GM18861 (cell line): Measurements from ENCODE around the gene PCDHA6.
"Not testable (repeated sequence)": the region's sequence is repeated elsewhere in the genome, so short reads cannot be mapped to it uniquely, and the experiment has no call there.

Experiments used
- ATAC-seq: cut with Tn5 transposase; IDR thresholded peaks from one replicate; pipeline ENCODE4 v1.9.1; 2021; ENCODE audit not compliant: unreplicated experiment

PCDHA6 gene

DNA sequence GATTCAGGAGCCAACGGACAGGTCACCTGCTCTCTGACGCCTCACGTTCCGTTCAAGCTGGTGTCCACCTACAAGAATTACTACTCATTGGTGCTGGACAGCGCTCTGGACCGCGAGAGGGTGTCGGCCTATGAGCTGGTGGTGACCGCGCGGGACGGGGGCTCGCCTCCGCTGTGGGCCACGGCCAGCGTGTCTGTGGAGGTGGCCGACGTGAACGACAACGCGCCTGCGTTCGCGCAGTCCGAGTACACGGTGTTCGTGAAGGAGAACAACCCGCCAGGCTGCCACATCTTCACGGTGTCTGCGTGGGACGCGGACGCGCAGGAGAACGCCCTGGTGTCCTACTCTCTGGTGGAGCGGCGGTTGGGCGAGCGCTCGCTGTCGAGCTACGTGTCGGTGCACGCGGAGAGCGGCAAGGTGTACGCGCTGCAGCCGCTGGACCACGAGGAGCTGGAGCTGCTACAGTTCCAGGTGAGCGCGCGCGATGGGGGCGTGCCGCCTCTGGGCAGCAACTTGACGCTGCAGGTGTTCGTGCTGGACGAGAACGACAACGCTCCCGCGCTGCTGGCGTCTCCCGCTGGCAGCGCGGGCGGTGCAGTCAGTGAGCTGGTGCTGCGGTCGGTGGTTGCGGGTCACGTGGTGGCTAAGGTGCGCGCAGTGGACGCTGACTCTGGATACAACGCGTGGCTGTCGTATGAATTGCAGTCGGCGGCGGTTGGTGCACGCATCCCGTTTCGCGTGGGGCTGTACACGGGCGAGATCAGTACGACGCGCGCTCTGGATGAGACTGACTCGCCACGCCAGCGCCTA, 29.6 kb downstream of the PCDHA6 start:
- ATAC-seq = no peak

DNA sequence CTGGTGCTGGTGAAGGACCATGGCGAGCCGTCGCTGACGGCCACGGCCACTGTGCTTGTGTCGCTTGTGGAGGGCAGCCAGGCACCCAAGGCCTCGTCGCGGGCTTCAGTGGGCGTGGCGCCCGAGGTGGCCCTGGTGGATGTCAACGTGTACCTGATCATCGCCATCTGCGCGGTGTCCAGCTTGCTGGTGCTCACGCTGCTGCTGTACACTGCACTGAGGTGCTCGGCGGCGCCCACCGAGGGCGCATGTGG, 30.2 kb downstream of the PCDHA6 start:
- no peak for ATAC-seq

DNA sequence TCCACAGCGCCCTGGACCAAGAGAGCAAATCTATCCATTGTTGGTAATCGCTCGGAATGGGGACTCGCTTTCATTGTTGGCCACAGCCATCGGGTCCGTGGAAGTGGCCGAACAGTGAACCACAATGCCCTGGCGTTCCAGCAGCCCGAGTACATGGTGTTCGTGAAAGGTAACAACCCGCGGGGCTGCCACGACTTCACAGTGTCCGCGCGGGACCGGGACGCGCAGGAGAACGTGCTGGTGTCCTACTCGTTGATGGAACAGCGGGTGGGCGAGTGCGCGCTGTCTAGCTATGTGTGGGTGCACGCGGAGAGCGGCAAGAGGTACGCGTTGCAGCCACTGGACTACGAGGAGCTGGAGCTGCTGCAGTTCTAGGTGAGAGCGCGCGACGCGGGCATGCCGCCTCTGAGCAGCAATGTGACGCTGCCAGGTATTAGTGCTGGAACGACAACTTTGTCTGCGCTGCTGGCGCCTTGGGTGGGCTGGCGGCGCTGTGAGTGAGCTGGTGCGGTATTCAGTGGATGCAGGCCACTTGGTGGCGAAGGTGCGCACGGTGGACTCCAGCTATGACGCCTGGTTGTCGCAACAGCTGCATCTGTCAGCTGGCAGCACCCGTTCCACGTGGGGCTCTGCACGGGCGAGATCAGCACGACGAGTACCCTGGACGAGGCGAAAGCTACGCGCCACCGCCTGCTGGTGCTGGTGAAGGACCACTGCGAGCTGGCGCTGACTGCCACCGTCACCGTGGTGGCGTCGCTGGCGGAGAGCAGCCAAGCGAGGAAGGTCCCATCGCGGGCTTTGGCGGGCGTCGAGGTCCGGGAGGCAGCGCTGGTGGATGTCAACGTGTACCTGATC, 34.9 kb downstream of the PCDHA6 start:
- ATAC-seq = no peak

DNA sequence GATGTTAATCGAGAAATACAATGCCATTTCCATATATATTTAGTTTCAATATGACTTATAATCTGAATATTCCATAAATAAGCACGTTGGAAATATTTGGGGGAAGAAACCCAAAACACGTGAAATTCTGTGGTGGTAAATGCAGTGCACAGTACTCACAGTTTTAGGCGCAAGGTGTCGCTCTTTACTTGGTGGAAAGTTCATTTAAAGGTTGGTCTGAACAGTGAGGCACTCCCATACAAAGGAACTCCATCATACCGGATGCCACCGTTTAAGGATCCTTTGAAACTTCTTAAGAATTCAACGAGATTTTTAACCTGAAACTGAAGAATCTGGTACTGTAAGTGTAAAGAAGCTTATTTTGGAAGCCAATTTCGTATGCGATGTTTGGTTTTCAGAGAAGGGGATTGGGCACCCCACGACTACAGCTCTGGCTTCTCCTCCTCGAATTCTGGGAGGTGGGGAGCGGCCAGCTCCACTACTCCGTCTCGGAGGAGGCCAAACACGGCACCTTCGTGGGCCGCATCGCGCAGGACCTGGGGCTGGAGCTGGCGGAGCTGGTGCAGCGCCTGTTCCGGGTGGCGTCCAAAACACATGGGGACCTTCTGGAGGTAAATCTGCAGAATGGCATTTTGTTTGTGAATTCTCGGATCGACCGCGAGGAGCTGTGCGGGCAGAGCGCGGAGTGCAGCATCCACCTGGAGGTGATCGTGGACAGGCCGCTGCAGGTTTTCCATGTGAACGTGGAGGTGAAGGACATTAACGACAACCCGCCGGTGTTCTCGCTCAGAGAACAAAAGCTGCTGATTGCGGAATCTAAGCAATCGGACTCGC, 41.2 kb downstream of the PCDHA6 start, which contains the start of gene PCDHA11:
Gene PCDHA11, plus strand, starts transcription at position 237 of the 834 bp plus-strand sequence. Its CDS starts 147 bp downstream, at position 384.
- no peak for ATAC-seq

DNA sequence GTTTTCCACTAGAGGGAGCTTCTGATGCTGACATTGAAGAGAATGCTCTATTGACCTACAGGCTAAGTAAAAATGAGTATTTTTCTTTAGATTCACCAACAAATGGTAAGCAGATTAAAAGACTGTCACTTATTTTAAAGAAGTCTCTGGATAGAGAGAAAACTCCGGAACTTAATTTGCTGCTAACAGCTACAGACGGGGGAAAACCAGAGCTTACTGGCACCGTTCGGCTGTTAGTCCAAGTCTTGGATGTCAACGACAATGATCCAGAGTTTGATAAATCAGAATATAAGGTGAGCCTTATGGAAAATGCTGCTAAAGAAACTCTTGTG, 41.8 kb downstream of the PCDHA6 start:
- no peak for ATAC-seq

DNA sequence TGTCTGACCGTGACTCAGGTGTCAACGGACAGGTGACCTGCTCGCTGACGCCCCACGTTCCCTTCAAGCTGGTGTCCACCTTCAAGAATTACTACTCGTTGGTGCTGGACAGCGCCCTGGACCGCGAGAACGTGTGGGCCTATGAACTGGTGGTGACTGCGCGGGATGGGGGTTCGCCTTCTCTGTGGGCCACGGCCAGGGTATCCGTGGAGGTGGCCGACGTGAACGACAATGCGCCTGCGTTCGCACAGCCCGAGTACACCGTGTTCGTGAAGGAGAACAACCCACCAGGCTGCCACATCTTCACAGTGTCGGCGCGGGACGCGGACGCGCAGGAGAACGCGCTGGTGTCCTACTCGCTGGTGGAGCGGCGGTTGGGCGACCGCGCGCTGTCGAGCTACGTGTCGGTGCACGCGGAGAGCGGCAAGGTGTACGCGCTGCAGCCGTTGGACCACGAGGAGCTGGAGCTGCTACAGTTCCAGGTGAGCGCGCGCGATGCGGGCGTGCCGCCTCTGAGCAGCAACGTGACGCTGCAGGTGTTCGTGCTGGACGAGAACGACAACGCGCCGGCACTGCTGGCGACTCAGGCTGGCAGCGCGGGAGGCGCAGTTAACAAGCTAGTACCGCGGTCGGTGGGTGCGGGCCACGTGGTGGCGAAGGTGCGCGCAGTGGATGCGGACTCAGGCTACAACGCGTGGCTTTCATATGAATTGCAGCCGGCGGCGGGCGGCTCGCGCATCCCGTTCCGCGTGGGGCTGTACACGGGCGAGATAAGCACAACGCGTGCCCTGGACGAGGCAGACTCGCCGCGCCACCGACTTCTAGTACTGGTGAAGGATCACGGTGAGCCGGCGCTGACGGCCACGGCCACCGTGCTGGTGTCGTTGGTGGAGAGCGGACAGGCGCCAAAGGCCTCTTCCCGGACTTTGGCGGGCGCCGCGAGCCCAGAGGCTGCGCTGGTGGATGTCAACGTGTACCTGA, 42.8 kb downstream of the PCDHA6 start:
- ATAC-seq = no peak

DNA sequence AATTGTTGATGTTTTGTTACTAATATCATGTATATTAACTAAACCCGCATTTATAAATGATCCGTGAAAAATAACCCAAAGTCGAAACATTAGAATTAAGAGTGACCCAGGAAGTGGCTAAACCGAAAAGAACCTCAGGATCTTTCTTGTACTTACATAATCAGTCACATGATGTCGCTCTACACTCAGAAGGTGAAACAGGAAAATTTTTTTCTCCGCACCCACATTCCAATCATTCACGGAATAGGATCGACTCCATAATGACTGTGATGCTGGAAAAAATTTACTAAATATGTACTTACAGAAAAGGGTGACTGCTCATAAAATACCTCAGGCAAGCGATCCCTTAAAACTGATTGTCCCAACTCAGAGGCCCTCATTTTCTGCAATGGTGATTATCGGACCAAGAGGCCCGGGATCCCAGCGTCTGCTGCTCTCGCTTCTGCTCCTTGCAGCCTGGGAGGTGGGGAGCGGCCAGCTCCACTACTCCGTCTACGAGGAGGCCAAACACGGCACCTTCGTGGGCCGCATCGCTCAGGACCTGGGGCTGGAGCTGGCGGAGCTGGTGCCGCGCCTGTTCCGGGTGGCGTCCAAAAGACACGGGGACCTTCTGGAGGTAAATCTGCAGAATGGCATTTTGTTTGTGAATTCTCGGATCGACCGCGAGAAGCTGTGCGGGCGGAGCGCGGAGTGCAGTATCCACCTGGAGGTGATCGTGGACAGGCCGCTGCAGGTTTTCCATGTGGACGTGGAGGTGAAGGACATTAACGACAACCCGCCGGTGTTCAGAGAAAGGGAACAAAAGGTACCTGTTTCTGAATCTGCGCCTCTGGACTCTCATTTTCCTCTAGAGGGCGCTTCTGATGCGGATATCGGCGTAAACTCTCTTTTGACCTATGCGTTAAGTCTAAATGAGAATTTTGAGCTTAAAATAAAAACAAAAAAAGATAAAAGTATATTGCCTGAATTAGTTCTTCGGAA, 47.6 kb downstream of the PCDHA6 start, which contains the start of gene PCDHA12:
Gene PCDHA12, plus strand, starts transcription at position 224 of the 981 bp plus-strand sequence. Its CDS starts 165 bp downstream, at position 389.
- no peak for ATAC-seq

DNA sequence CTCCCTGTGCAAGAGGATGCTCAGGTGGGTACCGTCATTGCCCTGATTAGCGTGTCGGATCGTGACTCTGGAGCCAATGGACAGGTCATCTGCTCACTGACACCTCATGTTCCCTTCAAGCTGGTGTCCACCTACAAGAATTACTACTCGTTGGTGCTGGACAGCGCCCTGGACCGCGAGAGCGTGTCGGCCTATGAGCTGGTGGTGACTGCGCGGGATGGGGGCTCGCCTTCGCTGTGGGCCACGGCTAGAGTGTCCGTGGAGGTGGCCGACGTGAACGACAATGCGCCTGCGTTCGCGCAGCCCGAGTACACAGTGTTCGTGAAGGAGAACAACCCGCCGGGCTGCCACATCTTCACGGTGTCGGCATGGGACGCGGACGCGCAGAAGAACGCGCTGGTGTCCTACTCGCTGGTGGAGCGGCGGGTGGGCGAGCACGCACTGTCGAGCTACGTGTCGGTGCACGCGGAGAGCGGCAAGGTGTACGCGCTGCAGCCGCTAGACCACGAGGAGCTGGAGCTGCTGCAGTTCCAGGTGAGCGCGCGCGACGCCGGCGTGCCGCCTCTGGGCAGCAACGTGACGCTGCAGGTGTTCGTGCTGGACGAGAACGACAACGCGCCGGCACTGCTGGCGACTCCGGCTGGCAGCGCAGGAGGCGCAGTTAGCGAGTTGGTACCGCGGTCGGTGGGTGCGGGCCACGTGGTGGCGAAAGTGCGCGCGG, 48.9 kb downstream of the PCDHA6 start:
- ATAC-seq = not testable (repeated sequence)

DNA sequence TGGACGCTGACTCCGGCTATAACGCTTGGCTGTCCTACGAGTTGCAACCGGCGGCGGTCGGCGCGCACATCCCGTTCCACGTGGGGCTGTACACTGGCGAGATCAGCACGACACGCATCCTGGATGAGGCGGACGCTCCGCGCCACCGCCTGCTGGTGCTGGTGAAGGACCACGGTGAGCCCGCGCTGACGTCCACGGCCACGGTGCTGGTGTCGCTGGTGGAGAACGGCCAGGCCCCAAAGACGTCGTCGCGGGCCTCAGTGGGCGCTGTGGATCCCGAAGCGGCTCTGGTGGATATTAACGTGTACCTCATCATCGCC, 49.5 kb downstream of the PCDHA6 start:
- ATAC-seq = no peak
